Activated T-helper 1 cell treated with Interleukin-2 at 50 U/mL for 16 hours (primary cell): ENCODE data around the gene PLCB4.
"Not testable (repeated sequence)": the region's sequence is repeated elsewhere in the genome, so short reads cannot be mapped to it uniquely, and the experiment has no call there.

Experiments
- DNase-seq: peaks from one replicate; pipeline ENCODE4 v3.0.0-alpha.2; 2020; ENCODE audit warnings: low read depth

Gene PLCB4

GRCh38 chr20:9367328-9367727 lies 298.4 kb downstream of the PLCB4 start:
- no peak for DNase-seq

GRCh38 chr20:9367746-9368145 lies 298.9 kb downstream of the PLCB4 start:
- DNase-seq = no peak

GRCh38 chr20:9368893-9369292 lies 300.0 kb downstream of the PLCB4 start:
- DNase-seq = no peak

- no peak for DNase-seq
Measured at GRCh38 chr20:9369557-9369956, 300.7 kb downstream of the PLCB4 start.

DNA sequence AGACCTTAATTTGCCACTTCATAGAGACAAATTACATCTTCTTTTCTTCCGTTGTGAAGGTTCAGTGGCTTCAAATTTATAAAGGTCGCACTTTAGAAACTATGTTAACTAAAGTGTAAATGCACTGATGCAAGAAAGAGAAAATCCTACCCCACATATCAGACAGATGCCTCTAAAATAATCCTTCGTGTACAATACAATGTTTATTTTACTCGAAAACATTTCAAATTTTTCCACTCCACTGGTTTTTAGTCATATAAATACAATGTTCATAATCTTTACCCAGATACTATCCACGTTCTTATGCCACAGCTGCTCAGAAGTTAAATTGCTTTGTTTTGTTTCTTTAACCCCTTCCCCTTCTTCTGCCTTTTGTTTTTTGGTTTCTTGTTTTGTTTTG lies 305.2 kb downstream of the PLCB4 start:
- no peak for DNase-seq

GRCh38 chr20:9374480-9374879 lies 305.6 kb downstream of the PLCB4 start:
- DNase-seq = no peak

DNA sequence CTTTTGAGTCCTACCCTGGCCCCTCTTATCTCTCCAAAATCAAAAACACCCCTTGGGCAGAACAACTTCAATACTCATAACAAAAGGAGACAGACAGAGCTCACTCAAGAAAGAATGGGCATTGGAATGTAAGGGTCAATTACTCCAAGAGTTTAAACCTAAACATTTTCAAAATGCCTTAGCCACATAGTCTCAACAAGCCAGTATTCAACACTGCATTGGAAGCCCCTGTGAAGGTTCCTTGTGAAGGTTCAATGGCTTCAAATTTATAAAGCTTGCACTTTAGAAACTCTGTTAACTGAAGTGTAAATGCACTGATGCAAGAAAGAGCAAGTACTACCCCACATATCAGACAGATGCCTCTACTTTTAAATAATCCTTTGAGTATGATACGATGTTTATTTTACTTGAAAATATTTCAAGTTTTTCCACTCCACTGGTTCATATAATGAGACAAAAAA lies 306.4 kb downstream of the PLCB4 start:
- DNase-seq = no peak

DNA sequence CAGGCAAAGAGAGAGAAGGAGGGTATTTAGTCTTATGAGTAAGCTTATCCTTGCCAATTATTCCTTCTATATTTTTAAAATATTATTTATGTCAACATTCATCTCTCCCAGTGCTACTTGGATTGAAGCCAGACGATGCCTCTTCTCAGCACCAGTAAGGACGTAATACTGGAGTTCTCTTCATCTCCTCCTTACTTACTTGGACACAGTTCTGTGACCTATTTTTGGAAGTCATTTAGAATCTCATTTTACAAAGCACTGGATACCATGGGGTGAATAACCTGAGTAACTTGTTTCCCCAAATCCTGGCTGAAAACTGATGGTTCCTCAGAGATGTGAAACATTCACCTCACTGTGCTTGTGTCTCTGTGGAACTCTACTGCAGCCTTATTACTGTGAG lies 308.1 kb downstream of the PLCB4 start:
- no peak for DNase-seq

DNA sequence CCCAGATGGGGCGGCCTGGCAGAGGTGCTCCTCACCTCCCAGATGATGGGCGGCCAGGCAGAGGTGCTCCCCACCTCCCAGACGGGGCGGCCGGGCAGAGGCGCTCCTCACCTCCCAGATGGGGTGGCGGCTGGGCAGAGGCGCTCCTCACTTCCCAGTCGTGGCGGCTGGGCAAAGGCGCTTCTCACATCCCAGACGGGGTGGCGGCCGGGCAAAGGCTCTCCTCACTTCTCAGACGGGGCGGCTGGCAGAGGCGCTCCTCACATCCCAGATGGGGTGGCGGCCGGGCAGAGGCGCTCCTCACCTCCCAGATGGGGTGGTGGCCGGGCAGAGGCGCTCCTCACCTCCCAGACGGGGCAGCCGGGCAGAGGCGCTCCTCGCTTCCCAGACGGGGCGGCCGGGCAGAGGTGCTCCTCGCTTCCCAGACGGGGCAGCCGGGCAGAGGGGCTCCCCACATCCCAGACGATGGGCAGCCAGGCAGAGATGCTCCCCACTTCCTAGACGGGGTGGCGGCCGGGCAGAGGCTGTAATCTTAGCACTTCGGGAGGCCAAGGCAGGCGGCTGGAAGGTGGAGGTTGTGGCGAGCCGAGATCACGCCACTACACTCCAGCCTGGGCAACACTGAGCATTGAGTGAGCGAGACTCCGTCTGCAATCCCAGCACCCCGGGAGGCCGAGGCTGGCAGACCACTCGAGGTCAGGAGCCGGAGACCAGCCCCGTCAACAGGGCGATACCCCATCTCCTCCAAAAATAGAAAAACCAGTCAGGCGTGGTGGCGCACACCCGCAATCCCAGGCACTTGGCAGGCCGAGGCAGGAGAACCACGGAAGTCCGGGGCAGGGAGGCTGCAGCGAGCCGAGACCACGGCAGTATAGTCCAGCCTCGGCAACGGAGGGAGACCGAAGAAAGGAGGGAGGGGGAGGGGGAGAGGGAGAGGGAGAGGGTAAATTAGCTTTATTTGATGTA lies 316.7 kb downstream of the PLCB4 start:
- DNase-seq = not testable (repeated sequence)

DNA sequence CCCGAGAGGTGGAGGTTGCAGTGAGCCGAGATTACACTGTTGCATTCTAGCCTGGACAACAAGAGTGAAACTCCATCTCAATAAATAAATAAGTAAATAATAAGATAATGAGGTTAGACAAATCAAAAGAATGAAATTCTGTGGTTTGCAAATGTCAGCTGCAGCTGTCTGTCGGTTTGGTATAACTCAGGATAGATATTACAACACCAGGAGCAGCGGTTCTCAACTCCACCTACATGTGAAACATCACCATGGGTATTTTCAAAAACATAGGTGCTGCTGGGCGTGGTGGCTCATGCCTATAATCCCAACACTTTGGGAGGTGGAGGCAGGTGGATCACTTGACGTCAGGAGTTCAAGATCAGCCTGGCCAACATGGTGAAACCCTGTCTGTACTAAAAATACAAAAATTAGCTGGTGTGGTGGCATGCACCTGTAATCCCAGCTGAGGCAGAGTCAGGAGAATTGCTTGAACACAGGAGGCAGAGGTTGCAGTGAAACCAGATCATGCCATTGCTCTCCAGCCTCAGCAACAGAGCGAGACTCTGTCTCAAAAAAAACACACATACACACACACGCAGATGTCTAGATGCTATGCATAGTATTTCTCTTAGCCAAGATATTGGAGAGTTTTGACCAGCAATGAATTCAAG lies 319.4 kb downstream of the PLCB4 start:
- no peak for DNase-seq

GRCh38 chr20:9388813-9389161 lies 319.9 kb downstream of the PLCB4 start:
- DNase-seq = no peak

GRCh38 chr20:9389346-9389745 lies 320.5 kb downstream of the PLCB4 start:
- DNase-seq = no peak

DNA sequence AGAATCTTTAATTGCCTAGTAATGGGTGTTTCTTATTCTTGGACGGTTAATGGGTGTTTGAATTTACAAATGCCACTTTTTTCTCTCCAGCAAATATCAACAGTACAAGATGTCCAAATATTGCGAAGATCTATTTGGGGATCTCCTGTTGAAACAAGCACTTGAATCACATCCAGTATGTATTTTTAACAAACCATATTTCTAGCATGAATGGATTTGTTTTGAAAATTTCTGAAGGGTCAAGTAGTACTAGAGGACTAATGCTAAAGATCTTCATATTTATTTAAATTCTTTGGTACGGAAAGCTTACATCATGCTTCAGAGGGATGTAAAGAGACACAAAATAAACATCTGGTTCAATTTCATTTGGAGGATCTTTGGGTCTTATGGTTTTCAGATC lies 321.6 kb downstream of the PLCB4 start:
- no peak for DNase-seq

- DNase-seq = no peak
Measured at GRCh38 chr20:9392892-9393857, 324.3 kb downstream of the PLCB4 start.

GRCh38 chr20:9395971-9396370 lies 327.1 kb downstream of the PLCB4 start:
- no peak for DNase-seq

DNA sequence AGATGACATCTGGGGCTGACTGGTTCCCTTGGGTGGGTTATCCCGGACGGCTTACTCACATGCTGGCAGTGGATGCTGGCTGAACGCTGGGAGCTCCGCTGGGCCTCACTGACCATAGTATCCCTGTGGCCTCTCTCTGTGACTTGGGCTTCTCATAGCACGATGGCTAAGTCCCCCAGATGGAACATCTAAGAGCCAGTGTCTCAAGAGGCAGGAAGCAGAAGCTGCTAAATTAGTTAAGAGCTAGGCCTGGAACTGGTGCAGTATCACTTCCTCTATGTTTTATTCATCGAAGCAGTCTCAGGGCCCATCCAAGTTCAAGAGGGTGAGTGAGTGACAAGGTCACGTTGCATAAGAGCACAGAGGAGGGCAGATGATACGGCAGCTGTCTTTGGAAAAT lies 329.0 kb downstream of the PLCB4 start:
- no peak for DNase-seq

DNA sequence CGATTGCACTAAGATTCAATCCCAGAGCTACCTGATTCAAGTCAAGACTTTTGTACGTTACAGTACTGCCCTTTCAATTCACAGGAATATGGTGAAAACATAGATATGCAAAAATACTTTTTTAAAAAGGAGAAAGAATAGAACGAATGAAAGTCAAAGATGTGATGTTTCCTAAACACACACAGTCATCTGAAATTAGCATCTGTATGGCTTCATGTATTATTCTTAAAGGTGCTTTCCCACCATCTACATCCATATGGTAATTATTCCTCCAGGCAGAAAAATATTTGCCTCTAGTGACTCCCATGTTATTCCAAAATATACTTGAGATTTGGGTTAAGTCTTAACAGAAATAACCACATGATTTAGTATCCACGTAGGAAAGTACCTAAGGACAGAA lies 330.0 kb downstream of the PLCB4 start:
- DNase-seq = no peak

- DNase-seq = no peak
Measured at GRCh38 chr20:9399322-9399721, 330.4 kb downstream of the PLCB4 start.

GRCh38 chr20:9400171-9401025 lies 331.5 kb downstream of the PLCB4 start:
- no peak for DNase-seq

DNA sequence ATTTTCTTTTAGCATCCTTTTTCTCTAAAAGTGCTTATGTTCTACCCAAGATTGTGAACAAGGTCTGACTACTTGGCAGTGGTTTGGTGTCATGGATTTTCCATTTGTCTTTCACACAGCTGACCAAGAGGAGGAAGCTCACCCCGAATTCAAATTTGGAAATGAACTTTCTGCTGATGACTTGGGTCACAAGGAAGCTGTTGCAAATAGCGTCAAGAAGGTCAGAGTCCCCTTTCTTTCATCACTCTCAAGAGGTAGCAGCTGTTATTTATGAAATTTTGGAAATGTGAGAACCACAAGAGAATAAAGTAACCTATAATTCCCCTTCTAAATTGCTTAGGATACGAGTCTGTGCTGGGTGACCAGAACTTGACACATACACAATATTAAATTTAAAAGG lies 332.5 kb downstream of the PLCB4 start:
- DNase-seq = no peak

DNA sequence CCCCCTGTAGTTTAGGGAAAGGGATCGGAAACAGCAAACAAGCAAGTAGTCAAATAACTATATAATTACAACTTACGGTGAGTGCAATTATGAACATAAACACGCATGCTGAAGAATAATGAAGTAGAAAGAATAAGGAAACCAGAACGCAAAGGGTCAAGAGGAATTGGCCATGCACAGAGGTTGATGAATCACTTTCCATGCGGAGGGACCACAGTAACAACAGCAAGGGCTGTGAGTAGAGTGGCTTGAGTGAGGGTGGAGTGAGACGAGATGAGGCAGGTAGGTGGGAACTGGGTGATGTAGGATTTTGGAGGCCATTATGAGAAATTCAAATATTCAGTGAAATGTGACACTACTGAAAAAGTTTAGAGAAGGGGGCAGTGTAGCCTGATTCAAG lies 333.3 kb downstream of the PLCB4 start:
- DNase-seq = no peak
